Stimulated activated CD4-positive, alpha-beta T cell treated with anti-CD3 and anti-CD28 coated beads, Interleukin-12 subunit alpha, Interleukin-12 subunit beta, amount 100 ng/mL, for 4 hours (primary cell): Measurements from ENCODE around the gene ERF.

ENCODE experiments used
- DNase-seq: peaks from one replicate; pipeline ENCODE4 v3.0.0-alpha.2; 2020

The ERF gene

DNA sequence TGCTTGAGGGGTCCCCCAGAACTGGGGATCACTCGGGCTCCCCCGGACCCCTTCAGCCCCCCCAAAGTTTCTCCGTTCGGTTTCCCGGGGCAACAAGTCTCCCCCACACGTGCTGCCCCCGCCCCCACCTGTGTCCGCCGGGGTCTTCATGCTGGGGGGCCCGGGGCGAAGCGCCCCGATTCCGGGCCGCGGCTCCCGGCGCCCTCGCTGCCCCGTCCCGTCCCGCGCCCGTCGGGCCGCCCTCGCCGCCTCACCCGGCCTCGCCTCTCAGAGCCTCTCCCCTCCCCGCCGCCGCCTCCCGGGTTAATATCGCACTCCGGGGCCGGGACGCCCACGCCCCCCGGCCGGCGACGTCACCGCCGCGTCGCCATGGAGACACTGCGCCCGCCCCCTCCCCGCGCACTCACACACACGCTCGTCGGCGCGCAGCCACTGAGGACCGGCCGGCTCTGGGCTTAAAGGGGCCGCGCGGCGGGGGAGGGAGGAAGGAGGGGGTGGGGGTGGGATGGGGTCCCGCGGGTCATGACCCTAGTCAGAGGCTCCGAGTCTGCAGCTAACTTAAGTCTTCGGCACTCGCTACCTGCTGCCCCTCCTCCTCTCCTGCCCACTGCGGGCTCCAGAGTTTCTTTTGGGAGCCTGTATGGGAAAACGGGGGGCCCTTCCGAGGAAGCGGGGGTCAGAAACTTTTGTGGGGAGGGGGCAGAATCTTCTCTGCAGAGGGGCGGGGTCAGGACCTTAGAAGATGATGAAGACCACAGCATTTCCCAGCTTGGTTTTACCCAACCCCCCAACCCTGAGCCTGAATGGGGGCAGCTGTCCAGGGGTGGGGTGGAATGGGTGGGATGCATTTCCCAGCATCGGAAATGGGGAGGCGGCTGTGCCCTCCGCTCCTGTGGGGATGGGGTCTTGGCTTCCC lies at the start of gene ERF:
TSS of gene ERF (minus strand) at position 279 of the 916 bp plus-strand sequence. CDS start at position 150, 129 bp downstream.
- DNase-seq: peak; percentile 93

DNA sequence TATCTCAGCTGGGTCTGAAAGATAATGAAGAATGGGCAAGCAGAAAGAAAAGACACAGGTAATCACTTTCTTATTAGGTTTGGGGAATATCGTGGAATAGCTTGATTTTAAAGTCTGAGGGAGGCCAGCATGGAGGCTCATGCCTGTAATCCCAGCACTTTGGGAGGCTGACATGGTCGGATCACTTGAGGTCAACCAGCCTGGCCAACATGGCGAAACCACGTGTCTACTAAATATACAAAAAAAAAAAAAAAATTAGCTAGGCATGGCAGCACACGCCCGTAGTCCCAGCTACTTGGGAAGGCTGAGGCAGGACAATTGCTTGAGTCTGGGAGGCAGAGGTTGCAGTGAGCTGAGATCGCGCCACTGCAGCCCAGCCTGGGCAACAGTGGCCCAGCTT lies 48.9 kb upstream of the ERF start:
- DNase-seq: no peak

DNA sequence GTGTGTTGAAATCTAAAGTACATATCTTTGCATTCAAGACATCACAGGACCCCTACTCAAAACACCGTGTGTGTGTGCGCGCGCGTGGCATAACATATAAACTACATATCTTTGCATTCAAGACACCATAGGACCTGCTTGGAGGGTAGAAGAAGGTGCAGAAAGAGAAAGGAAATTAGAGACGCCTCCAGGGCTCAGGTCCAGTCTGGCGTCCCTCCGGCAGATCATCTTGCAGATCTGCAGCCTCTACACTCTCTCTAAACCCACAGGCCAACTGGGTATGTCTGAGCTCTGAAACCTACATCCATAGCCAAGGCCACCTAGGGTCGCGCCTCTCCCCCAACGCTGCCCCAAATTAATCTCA lies 48.2 kb upstream of the ERF start:
- DNase-seq: no peak

DNA sequence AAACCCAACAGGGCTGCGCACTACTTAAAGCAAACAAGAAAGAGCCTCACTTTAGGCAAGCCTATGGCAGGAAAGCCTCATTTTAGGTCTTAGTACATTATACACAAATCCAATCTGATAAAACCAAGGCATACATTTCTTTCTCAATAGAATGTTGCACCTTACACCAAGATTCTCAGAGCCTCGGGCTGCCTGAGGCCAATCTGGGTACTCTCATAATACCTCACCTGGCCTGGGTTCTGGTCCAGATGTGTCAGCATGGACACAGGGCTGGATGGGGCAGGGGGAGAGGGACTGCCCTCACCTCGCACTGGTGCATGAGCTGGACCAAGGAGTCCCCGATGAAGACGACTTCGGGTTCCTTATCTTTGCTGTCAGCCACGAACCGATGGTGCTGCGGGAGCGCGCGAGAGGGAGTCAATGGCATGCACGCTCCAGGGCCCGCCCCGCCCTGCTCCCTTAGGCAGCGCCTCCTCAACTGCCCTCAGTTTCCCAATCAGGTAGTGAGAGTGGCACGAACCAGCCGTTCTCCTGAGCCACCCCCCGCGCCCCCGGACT lies 46.8 kb upstream of the ERF start, which contains the start of gene PRR19:
TSS of gene PRR19 (plus strand) at position 487 of the 558 bp plus-strand sequence. CDS start 7,453 bp downstream, outside the sequence.
- DNase-seq: no peak

DNA sequence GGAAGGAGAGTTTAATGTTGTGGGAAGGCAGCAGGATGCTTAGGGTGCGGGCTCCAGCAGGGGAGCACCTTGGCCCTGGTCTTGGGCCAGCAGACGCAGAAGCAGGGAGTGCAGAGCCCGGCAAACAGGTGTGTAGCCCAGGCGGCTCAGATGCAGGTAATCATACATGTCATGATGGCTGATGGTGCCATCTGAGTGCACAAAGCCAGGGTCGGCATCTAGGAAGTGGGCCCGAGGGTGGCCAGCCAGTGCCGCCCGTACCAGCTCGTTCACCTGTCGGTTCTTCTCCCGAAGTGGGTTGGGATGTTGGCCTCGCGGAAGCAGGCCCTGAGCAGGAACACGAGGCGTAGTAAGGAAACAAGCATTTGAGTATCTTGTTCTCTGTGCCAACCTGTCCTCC lies 42.1 kb upstream of the ERF start:
- no peak for DNase-seq

DNA sequence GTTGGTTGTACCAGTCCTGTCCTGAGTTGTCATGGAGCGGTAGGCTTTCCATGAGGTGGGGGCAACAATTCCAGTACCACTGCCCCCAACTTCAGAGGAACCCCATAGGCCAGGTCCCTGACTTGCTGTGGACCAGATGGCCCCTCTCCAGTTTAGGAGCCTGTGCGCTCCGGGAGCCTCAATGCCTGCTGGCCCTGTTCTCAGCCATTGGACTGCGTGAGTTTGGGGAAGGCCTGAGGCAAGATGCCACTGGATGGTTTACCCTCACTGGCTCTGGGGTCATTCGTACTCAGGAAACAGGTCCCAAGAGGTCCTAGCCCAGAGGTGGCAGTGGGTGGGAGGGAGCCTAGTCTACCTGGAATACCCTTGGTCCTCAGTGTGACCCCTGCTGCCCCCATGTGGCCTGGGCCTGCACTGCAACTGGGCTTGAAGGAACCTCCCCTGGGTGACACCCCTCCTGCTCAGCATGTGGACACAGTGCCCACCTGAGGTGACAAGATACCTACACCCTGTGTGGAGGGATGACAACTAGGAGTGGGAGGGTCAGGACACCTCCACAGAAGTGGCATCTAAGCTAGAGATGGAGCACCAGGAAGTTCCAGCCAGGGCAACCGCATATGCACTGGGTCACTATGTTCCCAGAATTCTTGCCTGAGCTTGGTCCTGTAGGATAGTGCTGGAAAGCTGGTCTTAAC lies 41.0 kb upstream of the ERF start:
- DNase-seq: peak; percentile 91

DNA sequence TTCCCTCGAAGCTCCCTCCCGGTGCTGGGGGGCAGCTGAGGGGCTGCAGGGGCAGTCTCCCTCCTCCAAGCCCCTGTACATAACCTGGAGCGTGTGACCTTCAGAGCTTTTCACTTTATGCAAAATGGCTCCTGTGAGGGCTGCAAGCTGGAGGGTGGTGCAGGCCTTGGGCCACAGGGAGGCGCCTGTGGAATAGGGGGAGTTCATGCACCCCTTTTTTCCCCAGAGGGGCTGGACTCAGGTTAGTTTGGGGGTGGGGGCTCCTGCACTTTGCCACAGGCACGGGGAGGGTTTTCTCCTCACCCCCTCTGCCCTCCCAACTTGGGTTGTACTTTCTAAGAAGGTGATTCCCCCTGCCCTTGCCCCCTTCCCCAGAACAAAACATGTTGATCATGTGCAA lies 40.4 kb upstream of the ERF start:
- no peak for DNase-seq

DNA sequence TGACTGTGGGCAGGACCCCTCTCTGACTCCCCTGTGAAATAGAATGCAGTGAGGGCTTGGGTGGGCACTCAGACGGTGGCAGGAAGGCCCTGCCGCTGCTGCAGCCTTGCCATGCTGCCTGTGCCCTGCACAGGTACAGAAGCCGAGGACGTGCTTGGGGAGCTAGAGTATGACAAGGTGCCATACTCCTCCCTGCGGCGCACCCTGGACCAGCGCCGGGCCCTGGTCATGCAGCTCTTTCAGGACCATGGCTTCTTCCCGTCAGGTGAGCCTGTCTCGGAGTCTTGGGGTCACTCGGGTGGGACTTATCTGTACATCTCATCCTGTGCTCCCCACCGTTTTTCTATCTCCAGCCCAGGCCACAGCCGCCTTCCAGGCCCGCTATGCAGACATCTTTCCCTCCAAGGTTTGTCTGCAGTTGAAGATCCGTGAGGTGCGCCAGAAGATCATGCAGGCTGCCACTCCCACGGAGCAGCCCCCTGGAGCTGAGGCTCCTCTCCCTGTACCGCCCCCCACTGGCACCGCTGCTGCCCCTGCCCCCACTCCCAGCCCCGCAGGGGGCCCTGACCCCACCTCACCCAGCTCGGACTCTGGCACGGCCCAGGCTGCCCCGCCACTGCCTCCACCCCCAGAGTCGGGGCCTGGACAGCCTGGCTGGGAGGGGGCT lies 39.7 kb upstream of the ERF start:
- DNase-seq: no peak

DNA sequence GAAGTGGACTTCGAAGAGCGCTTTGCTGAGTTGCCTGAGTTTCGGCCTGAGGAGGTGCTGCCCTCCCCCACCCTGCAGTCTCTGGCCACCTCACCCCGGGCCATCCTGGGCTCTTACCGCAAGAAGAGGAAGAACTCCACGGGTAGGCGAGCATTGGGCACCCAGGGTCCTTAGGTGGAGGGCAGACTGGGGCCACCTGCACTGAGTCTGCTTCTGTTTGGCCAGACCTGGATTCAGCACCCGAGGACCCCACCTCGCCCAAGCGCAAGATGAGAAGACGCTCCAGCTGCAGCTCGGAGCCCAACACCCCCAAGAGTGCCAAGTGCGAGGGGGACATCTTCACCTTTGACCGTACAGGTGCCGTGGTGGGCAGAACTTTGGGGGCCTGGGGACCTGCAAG lies 39.0 kb upstream of the ERF start:
- no peak for DNase-seq

DNA sequence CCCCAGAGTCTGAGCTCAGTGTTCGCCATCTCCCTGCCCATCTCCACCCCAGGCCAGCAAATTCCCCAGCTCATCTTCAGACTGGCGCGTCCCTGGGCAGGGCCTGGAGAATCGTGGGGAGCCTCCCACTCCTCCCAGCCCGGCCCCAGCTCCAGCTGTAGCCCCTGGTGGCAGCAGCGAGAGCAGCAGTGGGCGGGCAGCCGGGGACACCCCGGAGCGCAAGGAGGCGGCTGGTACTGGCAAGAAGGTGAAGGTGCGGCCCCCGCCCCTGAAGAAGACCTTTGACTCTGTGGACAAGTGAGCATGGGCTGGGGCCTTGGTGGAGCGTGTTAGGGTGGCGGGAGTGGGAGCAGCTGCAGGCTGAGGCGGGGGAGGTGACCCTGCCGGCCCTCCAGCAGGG lies 38.6 kb upstream of the ERF start:
- no peak for DNase-seq

DNA sequence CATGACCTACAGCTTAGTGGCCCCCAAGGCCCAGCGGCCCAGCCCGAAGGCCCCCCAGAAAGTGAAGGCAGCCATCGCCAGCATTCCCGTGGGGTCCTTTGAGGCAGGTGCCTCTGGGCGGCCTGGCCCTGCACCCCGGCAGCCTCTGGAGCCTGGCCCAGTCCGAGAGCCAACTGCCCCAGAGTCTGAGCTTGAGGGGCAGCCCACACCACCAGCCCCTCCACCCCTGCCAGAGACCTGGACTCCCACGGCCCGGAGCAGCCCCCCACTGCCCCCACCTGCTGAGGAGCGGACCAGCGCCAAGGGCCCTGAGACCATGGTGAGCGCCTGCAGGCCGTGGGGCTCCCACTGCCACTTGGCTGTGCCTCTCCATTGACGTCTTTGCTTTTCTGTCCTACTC lies 38.0 kb upstream of the ERF start:
- no peak for DNase-seq

DNA sequence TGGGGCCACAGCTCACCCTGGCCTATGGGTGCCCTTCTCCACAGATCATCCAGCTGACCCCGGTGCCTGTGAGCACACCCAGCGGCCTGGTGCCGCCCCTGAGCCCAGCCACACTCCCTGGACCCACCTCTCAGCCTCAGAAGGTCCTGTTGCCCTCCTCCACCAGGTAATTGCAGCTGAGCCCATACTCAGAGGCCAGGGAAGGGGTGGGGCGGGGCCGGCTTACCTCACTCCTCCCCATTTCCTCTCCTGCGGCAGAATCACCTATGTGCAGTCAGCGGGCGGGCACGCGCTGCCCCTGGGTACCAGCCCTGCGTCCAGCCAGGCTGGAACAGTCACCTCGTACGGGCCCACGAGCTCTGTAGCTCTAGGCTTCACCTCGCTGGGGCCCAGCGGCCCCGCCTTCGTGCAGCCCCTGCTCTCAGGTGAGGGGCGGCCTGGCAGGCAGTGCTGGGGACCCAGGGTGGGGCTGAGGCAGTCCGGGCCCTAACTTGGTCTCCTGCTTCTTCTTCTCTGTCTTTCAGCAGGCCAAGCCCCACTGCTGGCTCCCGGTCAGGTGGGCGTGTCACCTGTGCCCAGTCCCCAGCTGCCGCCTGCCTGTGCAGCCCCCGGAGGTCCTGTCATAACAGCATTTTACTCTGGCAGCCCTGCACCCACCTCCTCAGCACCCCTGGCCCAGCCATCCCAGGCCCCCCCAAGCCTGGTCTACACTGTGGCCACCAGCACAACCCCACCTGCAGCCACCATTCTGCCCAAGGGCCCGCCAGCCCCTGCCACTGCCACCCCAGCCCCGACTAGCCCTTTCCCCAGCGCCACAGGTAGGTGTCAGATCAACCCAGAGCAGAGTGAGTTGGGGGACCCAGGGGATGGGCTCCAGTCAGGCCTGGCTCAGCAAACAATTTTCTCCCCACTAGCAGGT lies 37.4 kb upstream of the ERF start:
- DNase-seq: no peak

DNA sequence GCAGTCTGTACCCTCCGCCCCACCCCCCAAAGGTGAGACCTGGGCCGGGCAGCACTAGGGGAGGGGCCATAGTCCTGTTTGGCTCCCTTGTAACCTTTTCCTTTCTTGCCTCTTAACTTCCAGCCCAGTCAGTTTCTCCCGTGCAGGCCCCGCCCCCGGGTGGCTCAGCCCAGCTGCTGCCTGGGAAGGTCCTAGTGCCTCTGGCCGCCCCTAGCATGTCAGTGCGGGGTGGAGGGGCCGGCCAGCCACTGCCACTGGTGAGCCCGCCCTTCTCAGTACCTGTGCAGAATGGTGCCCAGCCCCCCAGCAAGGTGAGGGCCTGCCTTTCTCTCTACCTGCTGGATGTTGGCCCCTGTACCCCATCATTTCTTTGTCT lies 36.5 kb upstream of the ERF start:
- DNase-seq: no peak

DNA sequence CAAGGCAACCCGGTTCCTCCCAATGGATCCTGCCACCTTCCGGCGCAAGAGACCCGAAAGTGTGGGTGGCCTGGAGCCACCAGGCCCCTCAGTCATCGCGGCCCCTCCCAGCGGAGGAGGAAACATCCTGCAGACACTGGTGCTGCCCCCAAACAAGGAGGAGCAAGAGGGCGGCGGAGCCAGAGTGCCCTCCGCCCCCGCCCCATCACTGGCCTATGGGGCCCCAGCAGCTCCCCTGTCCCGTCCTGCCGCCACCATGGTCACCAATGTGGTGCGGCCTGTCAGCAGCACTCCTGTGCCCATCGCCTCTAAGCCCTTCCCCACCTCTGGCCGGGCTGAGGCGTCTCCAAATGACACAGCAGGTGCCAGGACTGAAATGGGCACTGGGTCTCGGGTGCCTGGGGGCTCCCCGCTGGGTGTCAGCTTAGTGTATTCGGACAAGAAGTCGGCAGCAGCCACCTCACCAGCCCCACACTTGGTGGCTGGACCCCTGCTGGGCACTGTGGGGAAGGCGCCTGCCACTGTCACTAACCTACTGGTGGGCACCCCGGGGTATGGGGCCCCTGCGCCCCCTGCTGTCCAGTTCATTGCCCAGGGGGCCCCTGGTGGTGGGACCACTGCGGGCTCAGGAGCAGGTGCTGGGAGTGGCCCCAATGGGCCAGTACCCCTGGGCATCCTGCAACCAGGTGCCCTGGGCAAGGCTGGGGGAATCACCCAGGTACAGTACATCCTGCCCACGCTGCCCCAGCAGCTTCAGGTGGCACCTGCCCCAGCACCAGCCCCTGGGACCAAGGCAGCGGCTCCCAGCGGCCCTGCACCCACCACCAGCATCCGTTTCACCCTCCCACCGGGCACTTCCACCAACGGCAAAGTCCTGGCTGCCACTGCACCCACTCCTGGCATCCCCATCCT lies 35.9 kb upstream of the ERF start:
- peak; percentile 46 for DNase-seq

DNA sequence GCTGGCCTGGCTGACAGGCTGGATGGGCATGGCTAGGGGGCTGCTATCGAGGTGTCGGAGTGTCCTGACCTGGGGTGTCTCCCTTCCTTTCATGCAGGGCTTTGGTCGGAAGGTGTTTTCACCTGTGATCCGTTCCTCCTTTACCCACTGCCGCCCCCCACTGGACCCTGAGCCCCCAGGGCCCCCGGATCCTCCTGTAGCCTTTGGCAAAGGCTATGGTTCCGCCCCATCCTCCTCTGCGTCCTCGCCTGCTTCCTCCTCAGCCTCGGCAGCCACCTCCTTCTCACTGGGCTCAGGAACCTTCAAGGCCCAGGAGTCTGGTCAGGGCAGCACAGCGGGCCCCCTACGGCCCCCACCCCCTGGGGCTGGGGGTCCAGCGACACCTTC lies 35.2 kb upstream of the ERF start:
- no peak for DNase-seq

DNA sequence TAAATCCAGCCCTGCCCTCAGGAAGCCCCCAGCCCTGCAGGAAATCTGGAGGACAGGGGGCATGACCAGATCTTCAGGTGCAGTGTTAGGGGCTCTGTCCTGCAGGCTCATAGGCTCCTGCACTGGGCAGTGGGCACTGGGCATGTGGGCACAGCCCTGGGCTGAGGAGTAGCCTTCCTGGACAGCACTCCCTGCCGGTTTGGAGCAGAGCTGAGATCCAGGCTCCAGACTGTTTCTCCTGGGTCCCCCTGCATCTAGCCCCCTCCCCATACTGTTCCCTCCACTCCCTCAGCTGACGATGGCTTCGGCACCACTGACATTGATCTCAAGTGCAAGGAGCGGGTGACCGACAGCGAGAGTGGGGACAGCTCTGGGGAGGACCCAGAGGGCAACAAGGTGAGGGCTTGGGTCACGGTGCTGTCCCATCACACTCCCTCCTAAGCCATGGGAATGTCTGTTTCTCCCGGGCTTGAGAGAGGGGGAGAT lies 34.7 kb upstream of the ERF start:
- DNase-seq: no peak

DNA sequence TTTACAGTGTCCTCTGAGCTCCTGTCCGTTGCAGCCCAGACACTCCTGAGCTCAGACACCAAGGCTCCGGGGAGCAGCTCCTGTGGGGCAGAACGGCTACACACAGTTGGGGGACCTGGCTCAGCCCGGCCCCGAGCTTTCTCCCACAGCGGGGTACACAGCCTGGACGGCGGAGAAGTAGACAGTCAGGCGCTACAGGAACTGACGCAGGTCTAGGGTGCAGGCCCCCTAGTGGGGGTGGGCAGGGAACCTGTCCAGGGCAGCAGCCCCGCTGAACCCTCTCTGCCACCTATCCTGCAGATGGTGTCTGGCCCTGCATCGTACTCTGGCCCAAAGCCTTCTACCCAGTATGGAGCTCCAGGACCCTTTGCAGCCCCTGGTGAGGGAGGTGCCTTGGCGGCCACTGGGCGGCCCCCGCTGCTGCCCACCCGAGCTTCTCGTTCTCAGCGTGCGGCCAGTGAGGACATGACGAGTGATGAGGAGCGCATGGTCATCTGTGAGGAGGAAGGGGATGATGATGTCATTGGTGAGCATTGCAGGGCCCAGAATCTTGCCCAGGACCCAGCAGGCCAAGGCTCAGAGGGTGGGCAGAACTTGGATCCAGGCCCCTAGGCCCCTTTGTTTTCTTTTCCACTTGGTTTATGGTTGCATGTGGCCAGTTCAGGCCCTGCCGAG lies 34.1 kb upstream of the ERF start:
- DNase-seq: no peak

DNA sequence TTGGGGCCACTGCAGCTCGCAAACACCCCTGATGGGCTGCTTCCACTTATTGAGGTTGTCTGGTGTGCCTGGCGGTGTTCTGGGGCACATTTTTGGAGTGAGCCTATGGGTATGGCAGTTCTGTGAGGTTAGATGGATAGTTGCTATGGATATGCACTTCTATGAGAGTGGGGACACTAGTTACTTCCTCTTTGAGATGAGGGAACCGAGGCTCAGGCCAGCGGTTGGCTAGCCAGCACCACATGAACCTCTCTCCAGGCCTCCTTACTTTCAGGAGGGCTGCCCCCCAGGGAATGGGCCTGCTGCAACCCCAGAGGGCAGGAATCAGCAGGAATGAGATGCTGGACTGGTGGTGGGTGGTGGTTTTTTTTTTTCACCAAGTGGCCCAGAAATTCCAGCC lies 33.5 kb upstream of the ERF start:
- no peak for DNase-seq

DNA sequence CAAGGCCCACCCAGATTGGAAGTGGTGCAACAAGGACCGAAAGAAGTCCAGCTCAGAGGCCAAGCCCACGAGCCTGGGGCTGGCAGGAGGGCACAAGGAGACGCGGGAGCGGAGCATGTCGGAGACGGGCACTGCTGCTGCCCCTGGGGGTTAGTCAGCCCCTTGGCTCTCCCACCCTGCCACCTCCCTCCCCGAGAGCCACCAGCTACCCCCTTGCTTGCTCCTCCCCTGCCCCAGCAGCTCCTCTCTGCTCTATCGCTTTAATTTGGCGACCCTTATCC lies 32.8 kb upstream of the ERF start:
- no peak for DNase-seq

DNA sequence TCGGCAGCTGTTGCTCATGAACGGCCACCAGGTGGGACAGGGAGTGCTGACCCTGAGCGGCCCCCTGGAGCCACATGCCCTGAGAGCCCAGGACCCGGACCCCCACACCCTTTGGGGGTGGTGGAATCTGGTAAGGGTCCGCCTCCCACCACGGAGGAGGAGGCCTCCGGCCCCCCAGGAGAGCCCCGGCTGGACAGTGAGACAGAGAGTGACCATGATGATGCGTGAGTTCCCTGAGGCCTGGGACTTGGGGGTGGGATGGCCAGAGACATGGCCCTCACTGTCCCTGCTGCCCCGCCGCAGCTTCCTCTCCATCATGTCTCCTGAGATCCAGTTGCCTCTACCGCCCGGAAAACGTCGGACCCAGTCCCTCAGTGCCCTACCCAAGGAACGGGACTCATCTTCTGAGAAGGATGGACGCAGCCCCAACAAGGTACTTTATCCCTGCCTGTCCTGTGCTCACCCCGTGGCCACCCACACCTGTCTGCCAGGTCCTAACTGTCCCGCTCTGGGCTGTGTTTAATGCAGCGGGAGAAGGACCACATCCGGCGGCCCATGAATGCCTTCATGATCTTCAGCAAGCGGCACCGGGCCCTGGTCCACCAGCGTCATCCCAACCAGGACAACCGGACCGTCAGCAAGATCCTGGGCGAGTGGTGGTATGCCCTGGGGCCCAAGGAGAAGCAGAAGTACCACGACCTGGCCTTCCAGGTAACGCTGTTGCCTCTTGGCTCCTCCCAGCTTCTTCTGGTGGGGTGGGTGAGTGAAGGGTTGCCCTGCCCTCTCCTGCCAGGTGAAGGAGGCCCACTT lies 32.3 kb upstream of the ERF start:
- DNase-seq: no peak
